Adrenal gland (tissue), 5 donors: Measurements from ENCODE around the gene AMN1.

Source experiments
- POLR2A ChIP-seq, 2 donors: fragments of 450-650 bp; IDR thresholded peaks; one replicate each; pipeline ENCODE4 v1.6.1; 2017; ENCODE audit warnings: antibody characterized with exemption in 2 of 2, mild to moderate bottlenecking in 2 of 2, moderate library complexity in 1 of 2
- TF ChIP-seq, protein P1 (sequence below), 6 experiments: fragments of 450-650 bp in 4 of 6; fragments of 200-600 bp in 2 of 6; sonication (generic) in 1 of 6; IDR thresholded peaks; 1 replicate in 5 of 6; 2 replicates in 1 of 6; pipeline versions ENCODE4 v1.5.1 to v1.8.0; 2016 to 2021; ENCODE audit warnings: antibody characterized with exemption in 6 of 6, mild to moderate bottlenecking in 2 of 6, moderate library complexity in 1 of 6
- donor health status: DM: no; HTN: no; CAD: no.

DNA sequence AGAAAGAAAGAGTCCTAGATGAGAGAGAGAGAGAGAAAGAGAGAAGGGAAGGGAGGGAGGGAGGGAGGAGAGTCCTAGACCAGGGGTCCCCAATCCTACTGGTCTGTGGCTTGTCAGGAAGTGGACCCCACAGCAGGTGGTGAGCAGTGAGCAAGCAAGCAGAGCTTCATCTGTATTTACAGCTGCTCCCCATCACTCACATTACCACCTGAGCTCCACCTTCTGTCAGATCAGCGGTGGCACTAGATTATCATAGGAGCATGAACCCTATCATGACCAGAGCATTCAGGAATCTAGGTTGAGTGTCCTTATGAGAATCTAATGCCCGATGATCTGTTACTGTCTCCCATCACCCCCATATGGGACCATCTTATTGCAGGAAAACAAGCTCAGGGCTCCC lies 39.2 kb upstream of the AMN1 start:
- TF ChIP-seq, protein P1, sequence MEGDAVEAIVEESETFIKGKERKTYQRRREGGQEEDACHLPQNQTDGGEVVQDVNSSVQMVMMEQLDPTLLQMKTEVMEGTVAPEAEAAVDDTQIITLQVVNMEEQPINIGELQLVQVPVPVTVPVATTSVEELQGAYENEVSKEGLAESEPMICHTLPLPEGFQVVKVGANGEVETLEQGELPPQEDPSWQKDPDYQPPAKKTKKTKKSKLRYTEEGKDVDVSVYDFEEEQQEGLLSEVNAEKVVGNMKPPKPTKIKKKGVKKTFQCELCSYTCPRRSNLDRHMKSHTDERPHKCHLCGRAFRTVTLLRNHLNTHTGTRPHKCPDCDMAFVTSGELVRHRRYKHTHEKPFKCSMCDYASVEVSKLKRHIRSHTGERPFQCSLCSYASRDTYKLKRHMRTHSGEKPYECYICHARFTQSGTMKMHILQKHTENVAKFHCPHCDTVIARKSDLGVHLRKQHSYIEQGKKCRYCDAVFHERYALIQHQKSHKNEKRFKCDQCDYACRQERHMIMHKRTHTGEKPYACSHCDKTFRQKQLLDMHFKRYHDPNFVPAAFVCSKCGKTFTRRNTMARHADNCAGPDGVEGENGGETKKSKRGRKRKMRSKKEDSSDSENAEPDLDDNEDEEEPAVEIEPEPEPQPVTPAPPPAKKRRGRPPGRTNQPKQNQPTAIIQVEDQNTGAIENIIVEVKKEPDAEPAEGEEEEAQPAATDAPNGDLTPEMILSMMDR (IDR thresholded peaks at IDR 0.05), result no peak
- no peak for TF ChIP-seq POLR2A (IDR thresholded peaks at IDR 0.05)
